Measurements from ENCODE around the gene ZEB2.

The ZEB2 gene

GRCh38 chr2:144343145-144343544 is 176.8 kb downstream of the ZEB2 start:
- no peak for DNase-seq

- DNase-seq = no peak
Observed at GRCh38 chr2:144341538-144341937, 178.4 kb downstream of the ZEB2 start.

GRCh38 chr2:144339048-144339447 is 180.9 kb downstream of the ZEB2 start:
- no peak for DNase-seq

- no peak for DNase-seq
Observed at GRCh38 chr2:144334551-144334950, 185.4 kb downstream of the ZEB2 start.

Measured in NCI-H2227 treated with DMSO at 0.1 percent for 48 hours (cell line).